B cell (primary cell): ENCODE measurements around the gene IBA57. TPM values are rescaled to one million over a fixed set of nuclear protein-coding genes. Genes with fewer than 3 reads are reported as not detected.

Experiments used
- ATAC-seq: fragments of 200-7000 bp; cut with Tn5 transposase; one replicate; pipeline ENCODE4 v1.10.0; 2021; ENCODE audit warnings: low read depth, mild to moderate bottlenecking, moderate number of reproducible peaks, moderate library complexity
- CTCF ChIA-PET: fragments of 350-600 bp; sonication (Branson Sonifier 250); formaldehyde crosslinking; loops from one replicate; lab custom pipeline; 2021; ENCODE audit warnings: antibody characterized with exemption, inconsistent platforms; lab: Charles Lee
- POLR2A ChIA-PET: fragments of 350-600 bp; sonication (Branson Sonifier 250); formaldehyde crosslinking; loops from one replicate; lab custom pipeline; 2021; ENCODE audit warnings: antibody characterized with exemption; lab: Charles Lee
- DNase-seq: peaks from one replicate; pipeline ENCODE4 v3.0.0; 2013
- H2AFZ ChIP-seq: 2 replicates; pipeline ENCODE4 v1.6.1; 2012; ENCODE audit warnings: mild to moderate bottlenecking, low read depth, low read length; ENCODE audit not compliant: insufficient read depth, poor library complexity, severe bottlenecking
- H3K27ac ChIP-seq, 2 donors: 1 replicate in 1 of 2; 2 replicates in 1 of 2; pipeline ENCODE4 v1.5.1; 2012 to 2013; ENCODE audit warnings: low read length in 2 of 2, mild to moderate bottlenecking in 2 of 2, moderate library complexity in 1 of 2
- H3K27me3 ChIP-seq, 4 experiments: fragments of 200-600 bp in 1 of 4; sonication (generic) in 1 of 4; replicated peaks in 1 of 4; 1 replicate in 2 of 4; 2 replicates in 2 of 4; pipeline versions ENCODE4 v1.6.1 to v1.7.0; 2013 to 2016; ENCODE audit warnings: low read length in 3 of 4, mild to moderate bottlenecking in 2 of 4, mixed read lengths in 1 of 4, moderate library complexity in 1 of 4; ENCODE audit not compliant: insufficient read depth in 4 of 4, control insufficient read depth in 3 of 4; ENCODE audit errors: control extremely low read depth in 1 of 4
- H3K36me3 ChIP-seq, 2 experiments: replicated peaks in 1 of 2; 1 replicate in 1 of 2; 2 replicates in 1 of 2; pipeline versions ENCODE4 v1.6.1 to v1.7.1; 2013; ENCODE audit warnings: low read length in 1 of 2; ENCODE audit not compliant: insufficient read depth in 2 of 2, control insufficient read depth in 1 of 2; ENCODE audit errors: control extremely low read depth in 1 of 2, extremely low read depth in 1 of 2
- H3K4me1 ChIP-seq, 2 donors: fragments of 200-600 bp in 1 of 2; sonication (generic) in 1 of 2; 1 replicate in 1 of 2; 2 replicates in 1 of 2; pipeline versions ENCODE4 v1.5.1 to v1.6.1; 2013 to 2017; ENCODE audit warnings: low read length in 2 of 2; ENCODE audit not compliant: control insufficient read depth in 2 of 2, insufficient read depth in 2 of 2
- H3K4me2 ChIP-seq: replicated peaks from 2 replicates; pipeline ENCODE3; 2012; ENCODE audit warnings: mild to moderate bottlenecking, low read depth, low read length; ENCODE audit not compliant: poor library complexity, severe bottlenecking
- H3K4me3 ChIP-seq, 5 experiments: fragments of 200-600 bp in 1 of 5; sonication (generic) in 1 of 5; 1 replicate in 3 of 5; 2 replicates in 2 of 5; pipeline versions ENCODE4 v1.5.1 to v1.7.0; 2011 to 2016; ENCODE audit warnings: low read length in 4 of 5, mild to moderate bottlenecking in 4 of 5, low read depth in 2 of 5, control low read depth in 1 of 5, moderate library complexity in 1 of 5; ENCODE audit not compliant: insufficient read depth in 1 of 5; ENCODE audit errors: control extremely low read depth in 1 of 5, extremely low read depth in 1 of 5
- H3K79me2 ChIP-seq: fragments of 200-600 bp; sonication (generic); one replicate; pipeline ENCODE4 v1.6.0; 2016; ENCODE audit warnings: low read length; ENCODE audit not compliant: control insufficient read depth, insufficient read depth
- H3K9ac ChIP-seq: fragments of 200-600 bp; sonication (generic); 2 replicates; pipeline ENCODE4 v1.6.1; 2017; ENCODE audit warnings: mild to moderate bottlenecking, low read length, moderate library complexity
- H3K9me3 ChIP-seq, 3 donors: one replicate each; pipeline versions ENCODE4 v1.6.1 to v1.7.1; 2013; ENCODE audit warnings: low read length in 2 of 3; ENCODE audit not compliant: control insufficient read depth in 2 of 3, insufficient read depth in 1 of 3; ENCODE audit errors: control extremely low read depth in 1 of 3
- H4K20me1 ChIP-seq: 2 replicates; pipeline ENCODE4 v1.6.0; 2012; ENCODE audit warnings: mild to moderate bottlenecking, low read length; ENCODE audit not compliant: insufficient read depth, control insufficient read depth, poor library complexity, severe bottlenecking
- H3K27ac Mint-ChIP-seq: one replicate; pipeline ENCODE4 v1.8.0; 2021; ENCODE audit warnings: mixed read lengths
- H3K27me3 Mint-ChIP-seq: one replicate; pipeline ENCODE4 v1.8.0; 2021; ENCODE audit warnings: mixed read lengths
- H3K4me1 Mint-ChIP-seq: one replicate; pipeline ENCODE4 v1.8.0; 2021; ENCODE audit warnings: mixed read lengths
- H3K4me3 Mint-ChIP-seq: one replicate; pipeline ENCODE4 v1.8.0; 2021; ENCODE audit warnings: mixed read lengths
- H3K9me3 Mint-ChIP-seq: one replicate; pipeline ENCODE4 v1.8.0; 2022; ENCODE audit warnings: mixed read lengths; ENCODE audit not compliant: insufficient read depth
- CTCF ChIP-seq: fragments of 200-600 bp; IDR thresholded peaks from one replicate; pipeline ENCODE4 v1.8.0; 2022; ENCODE audit warnings: antibody characterized with exemption, mild to moderate bottlenecking
- EZH2 ChIP-seq: IDR thresholded peaks from 2 replicates; pipeline ENCODE4 v1.6.1; 2012; ENCODE audit warnings: borderline replicate concordance, low read depth, mild to moderate bottlenecking, moderate library complexity, low read length; ENCODE audit not compliant: insufficient read depth, poor library complexity, severe bottlenecking
- WGBS: methylation state at CpG from one replicate; pipeline ENCODE4 v1.1.5; 2013; ENCODE audit warnings: missing lambda C conversion rate; ENCODE audit not compliant: insufficient coverage; 5-methylcytosine and 5-hydroxymethylcytosine counted together
- intact Hi-C: fragments of 100-400 bp; cut with micrococcal nuclease; formaldehyde crosslinking; loops from one replicate; pipeline ENCODE4 v1.10.0; 2022
- polyA plus RNA-seq: library from polyadenylated mRNA; depleted of rRNA; stranded (reverse); fragments of >200 nt; gene quantifications from 2 replicates; pipeline ENCODE4 v1.2.3, GENCODE V29; 2012
- total RNA-seq, 2 donors: library from RNA; stranded (reverse); fragments of 120-200 nt in 1 of 2; gene quantifications; 1 replicate in 1 of 2; 2 replicates in 1 of 2; pipeline versions ENCODE4 v1.2.3 to v1.2.4, GENCODE V29; 2013 to 2022

The IBA57 gene
- total and polyA plus RNA-seq, 2 donors (not counting 1 experiment from before 2014, with no cell fraction given) = 5.2 to 12.8 TPM

- Histone ChIP-seq H3K79me2 (peaks cover 39% of the 10 kb centered on the region), H3K9ac (no peak overlapping the region), H2AFZ (no peak overlapping the region), H3K27me3 (no peaks in the 10 kb centered on the region), H3K9me3 (no peaks in the 10 kb centered on the region), H3K4me2 (no peak overlapping the region), H4K20me1 (peaks cover 74% of the 10 kb centered on the region), H3K4me1 (peaks cover 10 to 20% of the 10 kb centered on the region in 2 donors), H3K4me3 (no peak overlapping the region), H3K36me3 (peaks cover 0 to 39% of the 10 kb centered on the region in 2 experiments), H3K27ac (no peak overlapping the region)
- Mint-ChIP-seq H3K9me3 (no peaks in the 10 kb centered on the region), H3K4me1 (peaks cover 15% of the 10 kb centered on the region), H3K27me3 (no peaks in the 10 kb centered on the region), H3K4me3 (no peak overlapping the region), H3K27ac (no peak overlapping the region)
- CTCF ChIA-PET = no interaction called here
- 94% methylated on average over 4 of the region's 4 CpGs for WGBS
- ATAC-seq (no peak), DNase-seq (no peak)
- intact Hi-C loops = no loop called here
- TF ChIP-seq EZH2 (no peak), CTCF (no peak)
- POLR2A ChIA-PET = no interaction called here
Measured at GRCh38 chr1:228147768-228148167, 17.8 kb upstream of the IBA57 start.

GRCh38 chr1:228148196-228148861, 17.3 kb upstream of the IBA57 start:
- H3K4me2 ChIP-seq = no peak overlapping the region
- Mint-ChIP-seq H3K27ac (no peak overlapping the region), H3K4me3 (no peak overlapping the region), H3K4me1 (peaks cover 9% of the 10 kb centered on the region), H3K27me3 (no peaks in the 10 kb centered on the region), H3K9me3 (no peaks in the 10 kb centered on the region)
- ChIA-PET CTCF (interaction anchor here (1.0 kb wide), 1 partner anchor 17 kb away, joined by 3 read pairs; the partner anchor contains the start of gene IBA57), POLR2A (no interaction called here)
- intact Hi-C loops = no loop called here
- no peak overlapping the region for H3K27ac ChIP-seq
- no peak for ATAC-seq
- 87% methylated on average over 13 of the region's 18 CpGs for WGBS
- peaks cover 33% of the 10 kb centered on the region for H3K79me2 ChIP-seq
- no peak overlapping the region for H3K9ac ChIP-seq
- TF ChIP-seq EZH2 (no peak), CTCF (no peak)
- no peaks in the 10 kb centered on the region for H3K9me3 ChIP-seq
- H3K27me3 ChIP-seq = no peaks in the 10 kb centered on the region
- H3K4me3 ChIP-seq = no peak overlapping the region
- H4K20me1 ChIP-seq = peaks cover 68% of the 10 kb centered on the region
- H2AFZ ChIP-seq = no peak overlapping the region
- H3K36me3 ChIP-seq = peaks cover 0 to 39% of the 10 kb centered on the region in 2 experiments
- H3K4me1 ChIP-seq = peaks cover 6 to 14% of the 10 kb centered on the region in 2 donors
- no peak for DNase-seq
